SU-DHL-6 (cell line): ENCODE data around the gene SKA3.

Experiments
- H2AFZ ChIP-seq: fragments of 200-600 bp; sonication (generic); 2 replicates; pipeline ENCODE4 v1.6.1; 2014; ENCODE audit warnings: low read depth, mild to moderate bottlenecking, moderate library complexity, mixed read lengths, antibody characterized with exemption, low read length; ENCODE audit not compliant: severe bottlenecking
- H3F3A ChIP-seq: fragments of 200-600 bp; shearing (Covaris generic); 2 replicates; pipeline ENCODE4 v1.6.0; 2016; ENCODE audit warnings: antibody characterized with exemption, mild to moderate bottlenecking; ENCODE audit not compliant: insufficient read depth
- H3K27ac ChIP-seq: fragments of 200-600 bp; sonication (generic); 2 replicates; pipeline ENCODE4 v1.5.1; 2016; ENCODE audit warnings: low read depth, mild to moderate bottlenecking, low read length, moderate library complexity, mixed read lengths
- H3K27me3 ChIP-seq: fragments of 200-600 bp; sonication (generic), shearing (Covaris generic); 2 replicates; pipeline ENCODE4 v1.6.0; 2014; ENCODE audit warnings: mild to moderate bottlenecking, low read length
- H3K36me3 ChIP-seq: fragments of 200-600 bp; sonication (generic); 2 replicates; pipeline ENCODE4 v1.6.1; 2014; ENCODE audit warnings: mild to moderate bottlenecking, low read length, mixed read lengths
- H3K4me2 ChIP-seq: fragments of 300-600, 200-600 bp; shearing (Covaris generic), sonication (generic); 2 replicates; pipeline ENCODE4 v1.6.0; 2014; ENCODE audit warnings: low read length, low read depth, mild to moderate bottlenecking; ENCODE audit not compliant: poor library complexity, severe bottlenecking
- H3K4me3 ChIP-seq: fragments of 200-600 bp; sonication (generic); 2 replicates; pipeline ENCODE4 v1.5.1; 2014; ENCODE audit warnings: antibody characterized with exemption, low read length, mild to moderate bottlenecking, mixed read lengths; ENCODE audit not compliant: insufficient read depth, poor library complexity, severe bottlenecking
- H3K79me2 ChIP-seq: fragments of 200-600 bp; sonication (generic); 2 replicates; pipeline ENCODE4 v1.6.1; 2014; ENCODE audit warnings: mild to moderate bottlenecking, low read length, moderate library complexity; ENCODE audit not compliant: insufficient read depth
- H3K9ac ChIP-seq: fragments of 200-600 bp; sonication (generic); 2 replicates; pipeline ENCODE4 v1.7.0; 2014; ENCODE audit warnings: mild to moderate bottlenecking, low read length
- H3K9me2 ChIP-seq: fragments of 200-600 bp; sonication (generic); replicated peaks from 2 replicates; pipeline ENCODE4 v1.6.1; 2014; ENCODE audit warnings: low read length; ENCODE audit not compliant: insufficient read depth
- H3K9me3 ChIP-seq: fragments of 200-600 bp; sonication (generic); 2 replicates; pipeline ENCODE4 v1.6.1; 2014; ENCODE audit warnings: low read length, mixed read lengths; ENCODE audit not compliant: insufficient read depth
- H4K20me1 ChIP-seq: fragments of 200-600 bp; sonication (generic); 2 replicates; pipeline ENCODE4 v1.6.1; 2014; ENCODE audit warnings: low read depth, mild to moderate bottlenecking, antibody characterized with exemption, low read length, moderate library complexity, mixed read lengths
- EZH2phosphoT487 ChIP-seq: fragments of 200-600 bp; sonication (generic), shearing (Covaris generic); conservative IDR thresholded peaks from 2 replicates; pipeline ENCODE4 v1.6.1; 2018; ENCODE audit warnings: mild to moderate bottlenecking, antibody characterized with exemption, low read length, moderate library complexity, mixed read lengths
- TF ChIP-seq, protein P1 (sequence below): fragments of 200-600 bp; sonication (generic); IDR thresholded peaks from one replicate; pipeline ENCODE4 v1.5.1; 2017; ENCODE audit warnings: antibody characterized with exemption, mild to moderate bottlenecking, low read length, moderate library complexity; ENCODE audit not compliant: insufficient read depth, poor library complexity, severe bottlenecking

The SKA3 gene

DNA sequence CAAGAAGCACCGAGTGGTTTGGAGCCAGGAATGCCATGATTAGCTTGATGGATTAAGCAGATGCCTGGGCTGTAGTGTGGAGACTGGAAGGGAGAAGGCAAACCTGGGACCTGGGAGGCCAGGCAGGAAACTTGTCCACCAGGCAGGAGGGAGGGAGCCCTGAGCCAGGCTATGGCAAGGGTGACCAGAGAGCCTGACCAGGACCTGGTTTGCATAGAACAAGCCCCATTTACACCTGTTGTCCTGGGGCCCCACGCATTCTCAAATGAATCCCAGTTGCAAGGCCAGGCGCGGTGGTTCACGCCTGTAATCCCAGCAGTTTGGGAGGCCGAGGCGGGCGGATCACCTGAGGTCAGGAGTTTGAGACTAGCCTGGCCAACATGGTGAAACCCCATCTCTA lies 64.8 kb downstream of the SKA3 start:
- Histone ChIP-seq H3F3A (no peaks in the 10 kb centered on the region), H3K9me2 (no peaks in the 10 kb centered on the region), H3K9me3 (no peaks in the 10 kb centered on the region), H3K4me2 (no peak overlapping the region), H2AFZ (no peak overlapping the region), H4K20me1 (no peaks in the 10 kb centered on the region), H3K79me2 (no peaks in the 10 kb centered on the region), H3K4me3 (no peak overlapping the region), H3K27me3 (no peaks in the 10 kb centered on the region), H3K36me3 (no peaks in the 10 kb centered on the region), H3K9ac (no peak overlapping the region), H3K27ac (no peak overlapping the region)
- TF ChIP-seq, protein P1, sequence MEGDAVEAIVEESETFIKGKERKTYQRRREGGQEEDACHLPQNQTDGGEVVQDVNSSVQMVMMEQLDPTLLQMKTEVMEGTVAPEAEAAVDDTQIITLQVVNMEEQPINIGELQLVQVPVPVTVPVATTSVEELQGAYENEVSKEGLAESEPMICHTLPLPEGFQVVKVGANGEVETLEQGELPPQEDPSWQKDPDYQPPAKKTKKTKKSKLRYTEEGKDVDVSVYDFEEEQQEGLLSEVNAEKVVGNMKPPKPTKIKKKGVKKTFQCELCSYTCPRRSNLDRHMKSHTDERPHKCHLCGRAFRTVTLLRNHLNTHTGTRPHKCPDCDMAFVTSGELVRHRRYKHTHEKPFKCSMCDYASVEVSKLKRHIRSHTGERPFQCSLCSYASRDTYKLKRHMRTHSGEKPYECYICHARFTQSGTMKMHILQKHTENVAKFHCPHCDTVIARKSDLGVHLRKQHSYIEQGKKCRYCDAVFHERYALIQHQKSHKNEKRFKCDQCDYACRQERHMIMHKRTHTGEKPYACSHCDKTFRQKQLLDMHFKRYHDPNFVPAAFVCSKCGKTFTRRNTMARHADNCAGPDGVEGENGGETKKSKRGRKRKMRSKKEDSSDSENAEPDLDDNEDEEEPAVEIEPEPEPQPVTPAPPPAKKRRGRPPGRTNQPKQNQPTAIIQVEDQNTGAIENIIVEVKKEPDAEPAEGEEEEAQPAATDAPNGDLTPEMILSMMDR: no peak
- TF ChIP-seq EZH2phosphoT487: no peak

DNA sequence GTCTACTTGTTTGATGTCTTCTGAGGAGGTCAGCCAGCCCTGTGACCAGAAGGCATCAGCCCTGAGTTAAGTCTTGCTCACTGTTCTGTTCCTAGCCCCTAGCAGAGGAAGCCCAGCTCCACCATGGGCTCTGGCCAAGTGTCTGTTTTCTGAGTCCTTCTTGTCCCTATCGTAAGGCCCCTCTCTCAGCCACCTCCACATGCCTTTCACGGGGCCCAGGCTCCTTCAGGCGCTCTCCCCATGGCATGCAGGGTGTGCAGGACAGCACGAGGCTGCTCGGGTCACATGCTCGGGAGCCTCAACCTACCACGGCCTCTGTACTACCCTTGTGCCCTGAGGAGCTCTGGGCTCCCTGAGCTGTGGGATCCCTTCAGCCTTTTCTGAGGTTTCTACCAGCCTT lies 67.2 kb downstream of the SKA3 start:
- Histone ChIP-seq H3K9me3 (no peaks in the 10 kb centered on the region), H3K79me2 (no peaks in the 10 kb centered on the region), H3K27me3 (no peaks in the 10 kb centered on the region), H3K9me2 (no peaks in the 10 kb centered on the region), H3F3A (no peaks in the 10 kb centered on the region), H2AFZ (no peak overlapping the region), H3K4me2 (no peak overlapping the region), H4K20me1 (no peaks in the 10 kb centered on the region), H3K4me3 (no peak overlapping the region), H3K36me3 (no peaks in the 10 kb centered on the region), H3K9ac (no peak overlapping the region), H3K27ac (no peak overlapping the region)
- TF ChIP-seq, protein P1: no peak
- no peak for TF ChIP-seq EZH2phosphoT487

DNA sequence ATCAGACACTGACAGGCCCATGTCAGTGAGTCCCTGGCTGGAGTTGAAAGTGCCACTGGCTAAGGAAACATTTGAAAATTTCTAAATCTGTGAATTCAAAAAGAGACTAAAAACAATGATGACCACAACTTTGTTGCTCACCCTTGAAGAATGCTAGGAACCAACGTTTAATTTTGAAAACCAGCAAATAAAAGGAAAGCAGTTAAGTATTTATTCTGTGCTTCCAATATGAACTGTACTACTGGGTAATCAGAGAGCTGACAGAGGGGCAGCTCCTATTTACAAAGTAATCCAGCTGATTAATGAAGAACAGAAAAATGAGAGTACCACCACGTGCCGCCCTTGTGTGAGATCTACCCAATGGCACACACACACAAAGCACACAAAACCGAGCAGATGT lies 70.3 kb downstream of the SKA3 start:
- Histone ChIP-seq H3K9me2 (no peaks in the 10 kb centered on the region), H3K4me2 (no peak overlapping the region), H3K36me3 (no peaks in the 10 kb centered on the region), H3K27ac (no peak overlapping the region), H3K27me3 (no peaks in the 10 kb centered on the region), H4K20me1 (no peaks in the 10 kb centered on the region), H2AFZ (no peak overlapping the region), H3K9me3 (no peaks in the 10 kb centered on the region), H3K79me2 (no peaks in the 10 kb centered on the region), H3F3A (no peaks in the 10 kb centered on the region), H3K9ac (no peak overlapping the region), H3K4me3 (no peak overlapping the region)
- no peak for TF ChIP-seq EZH2phosphoT487
- TF ChIP-seq, protein P1: no peak
